ENCODE results near the gene EEPD1. TPM values are rescaled to one million over a fixed set of nuclear protein-coding genes. Genes with fewer than 3 reads are reported as not detected.

Gene EEPD1
- polyA plus RNA-seq, 1 of the 3 experiments (the other 2 are of a cell fraction) = 5.0 TPM

DNA sequence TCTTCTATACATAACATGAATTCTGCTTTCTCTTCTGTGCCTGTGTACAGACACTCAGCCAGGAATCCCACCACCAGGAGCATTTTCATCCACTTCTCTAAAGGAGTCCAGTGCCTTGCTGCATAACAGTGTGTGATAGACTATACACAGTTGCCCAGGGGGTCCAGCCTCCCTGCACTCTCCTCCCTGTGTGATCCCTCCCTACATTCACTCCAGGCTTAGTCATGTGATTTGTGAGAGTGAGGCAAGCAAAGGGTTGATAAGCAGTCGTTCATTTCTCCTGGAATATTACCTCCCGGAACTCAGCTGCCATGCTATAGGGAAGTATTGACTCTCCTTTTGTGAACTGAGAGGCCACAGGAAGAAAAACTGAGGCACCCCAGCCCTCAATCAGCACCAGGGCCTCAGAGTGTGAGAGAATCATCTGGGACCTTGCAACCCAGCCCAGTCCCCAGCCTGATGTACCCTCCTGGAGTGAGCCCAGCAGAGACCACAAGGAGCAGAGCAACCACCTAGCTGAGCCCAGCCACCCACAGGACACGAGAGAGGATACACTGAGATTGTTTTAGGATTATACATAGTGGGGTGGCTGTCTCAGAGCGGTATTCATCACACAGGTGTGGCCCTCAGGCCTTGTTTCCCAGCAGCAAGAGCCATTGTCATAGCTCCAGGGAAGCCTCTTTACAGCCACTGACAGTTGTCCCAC, 45.0 kb upstream of the EEPD1 start:
- H4K20me1 ChIP-seq (ENCODE audit: insufficient read depth) = no peaks in the 10 kb centered on the region
- no peak overlapping the region for H3K4me2 ChIP-seq
- H3K9ac ChIP-seq = no peak overlapping the region
- no peak overlapping the region for H3K4me3 ChIP-seq (ENCODE audit: low read depth in 2 of 2, low read length in 1 of 2)
- no peaks in the 10 kb centered on the region for H3K27me3 ChIP-seq (ENCODE audit: insufficient read depth)
- H2AFZ ChIP-seq (ENCODE audit: low read depth) = no peak overlapping the region
- H3K27ac ChIP-seq (ENCODE audit: low read depth in 2 of 2, low read length in 1 of 2) = no peak overlapping the region
- H3K9me2 ChIP-seq = no peaks in the 10 kb centered on the region
- WGBS (ENCODE audit: low lambda C conversion rate) = 65% methylated on average over 4 of the region's 4 CpGs
- ChIA-PET CTCF (no interaction called here), POLR2A (no interaction called here)
- no peaks in the 10 kb centered on the region for H3F3A ChIP-seq (replicated peaks; ENCODE audit: insufficient read depth)
- no peaks in the 10 kb centered on the region for H3K9me3 ChIP-seq
- TF ChIP-seq RFX5 (IDR thresholded peaks at IDR 0.05; ENCODE audit: low read length) = no peak
- TF ChIP-seq JUND (IDR thresholded peaks at IDR 0.05) = no peak
- TF ChIP-seq FOSL2 (IDR thresholded peaks at IDR 0.05; ENCODE audit: borderline replicate concordance, low read depth) = no peak
- TF ChIP-seq FOXM1 (IDR thresholded peaks at IDR 0.05; ENCODE audit: low read depth) = no peak
- TF ChIP-seq SMC3 (IDR thresholded peaks at IDR 0.05; ENCODE audit: low read depth, low read length) = no peak
- TF ChIP-seq TEAD4 (IDR thresholded peaks at IDR 0.05; ENCODE audit: borderline replicate concordance, insufficient read depth) = no peak
- no peak for TF ChIP-seq IRF3 (IDR thresholded peaks at IDR 0.05; ENCODE audit: low read depth, low read length)
- no peak for TF ChIP-seq GATA2 (CRISPR knock-in tag; IDR thresholded peaks at IDR 0.05)
- peaks cover 0 to 7% of the 10 kb centered on the region in 2 experiments; a peak in 2 of 4 replicates for H3K4me1 ChIP-seq (ENCODE audit: control insufficient read depth in 1 of 2, insufficient read depth in 2 of 2, low read depth in 1 of 2, low read length in 1 of 2)
- no peak for DNase-seq
- no peaks in the 10 kb centered on the region for H3K79me2 ChIP-seq (ENCODE audit: insufficient read depth)
- H3K36me3 ChIP-seq (replicated peaks in 1 of 2; ENCODE audit: control insufficient read depth in 1 of 2, insufficient read depth in 2 of 2, low read length in 1 of 2) = no peaks in the 10 kb centered on the region

DNA sequence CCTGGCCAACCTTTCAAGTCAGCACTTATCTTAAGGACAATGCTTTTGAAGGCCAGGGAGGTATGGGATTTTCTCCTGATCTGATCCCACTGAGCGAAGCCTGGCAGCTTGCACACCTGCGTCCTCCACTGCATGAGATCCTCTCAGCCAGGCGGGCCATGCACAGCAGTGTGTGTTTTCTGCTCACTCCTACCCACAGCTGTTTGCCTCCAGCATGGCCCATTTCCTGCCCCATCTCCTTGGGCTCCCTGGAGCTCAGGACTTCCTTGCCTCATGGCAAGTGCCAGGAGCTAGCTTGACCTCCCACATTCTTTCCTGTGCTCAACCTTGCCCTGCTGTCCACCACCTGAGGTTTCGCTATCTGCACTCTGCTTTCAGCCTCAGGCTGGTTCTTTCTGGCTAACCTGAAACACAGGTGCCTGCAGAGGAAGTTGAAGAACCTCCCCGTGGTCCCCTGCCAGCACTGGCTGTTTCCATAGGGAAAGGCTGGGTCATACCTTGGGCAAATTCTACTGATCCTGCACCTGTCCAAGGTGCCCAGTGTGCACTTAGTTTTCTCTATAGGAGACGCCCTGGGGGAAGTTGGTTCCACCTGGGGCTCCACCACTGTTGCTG, 43.9 kb upstream of the EEPD1 start:
- H3K4me2 ChIP-seq = no peak overlapping the region
- no peak overlapping the region for H3K4me3 ChIP-seq (ENCODE audit: low read depth in 2 of 2, low read length in 1 of 2)
- no peaks in the 10 kb centered on the region for H4K20me1 ChIP-seq (ENCODE audit: insufficient read depth)
- H3F3A ChIP-seq (replicated peaks; ENCODE audit: insufficient read depth) = no peaks in the 10 kb centered on the region
- no peaks in the 10 kb centered on the region for H3K9me2 ChIP-seq
- ChIA-PET POLR2A (no interaction called here), CTCF (interaction anchor here (1.7 kb wide), 1 partner anchor 182 kb away, joined by 4 read pairs; no protein-coding TSS in a partner anchor)
- no peak for DNase-seq
- no peaks in the 10 kb centered on the region for H3K79me2 ChIP-seq (ENCODE audit: insufficient read depth)
- H3K9me3 ChIP-seq = no peaks in the 10 kb centered on the region
- no peaks in the 10 kb centered on the region for H3K27me3 ChIP-seq (ENCODE audit: insufficient read depth)
- TF ChIP-seq TEAD4 (IDR thresholded peaks at IDR 0.05; ENCODE audit: borderline replicate concordance, insufficient read depth) (no peak), CHD2 (IDR thresholded peaks at IDR 0.05; ENCODE audit: low read length, partially characterized antibody) (no peak), JUND (IDR thresholded peaks at IDR 0.05) (no peak), YY1 (IDR thresholded peaks at IDR 0.05; ENCODE audit: low read depth) (no peak)
- H3K9ac ChIP-seq = no peak overlapping the region
- WGBS (ENCODE audit: low lambda C conversion rate) = 91% methylated on average over 6 of the region's 6 CpGs
- no peak overlapping the region for H3K27ac ChIP-seq (ENCODE audit: low read depth in 2 of 2, low read length in 1 of 2)
- H2AFZ ChIP-seq (ENCODE audit: low read depth) = no peak overlapping the region
- peaks cover 0 to 9% of the 10 kb centered on the region in 2 experiments; a peak in 2 of 4 replicates for H3K4me1 ChIP-seq (ENCODE audit: control insufficient read depth in 1 of 2, insufficient read depth in 2 of 2, low read depth in 1 of 2, low read length in 1 of 2)
- no peaks in the 10 kb centered on the region for H3K36me3 ChIP-seq (replicated peaks in 1 of 2; ENCODE audit: control insufficient read depth in 1 of 2, insufficient read depth in 2 of 2, low read length in 1 of 2)

Data from SK-N-SH (cell line).